HEK293T (cell line): ENCODE data around the gene DUSP8.
A peak's percentile ranks its signal among the peaks of the same experiment; 100 is the strongest.

Source experiments
- CTCF ChIA-PET: fragments of 350-600 bp; formaldehyde crosslinking; extraction: SDS; loops from one replicate; lab custom pipeline; 2021; ENCODE audit warnings: antibody characterized with exemption, inconsistent platforms; lab: Yijun Ruan, JAX
- POLR2A ChIA-PET: fragments of 350-600 bp; formaldehyde crosslinking; extraction: SDS; loops from one replicate; lab custom pipeline; 2020; ENCODE audit warnings: antibody characterized with exemption, inconsistent platforms; lab: Yijun Ruan, JAX
- DNase-seq: peaks from one replicate; pipeline ENCODE4 v3.0.0; 2012; ENCODE audit warnings: mixed read lengths; ENCODE audit errors: extremely low spot score
- ARNT ChIP-seq: fragments of 450-650 bp; IDR thresholded peaks from 2 replicates; pipeline ENCODE4 v1.6.1; 2017; ENCODE audit warnings: mild to moderate bottlenecking
- BHLHE40 ChIP-seq: fragments of 450-650 bp; IDR thresholded peaks from 2 replicates; pipeline ENCODE4 v1.6.1; 2016; ENCODE audit warnings: mild to moderate bottlenecking, moderate library complexity, borderline replicate concordance
- CTBP1 ChIP-seq: fragments of 450-650 bp; IDR thresholded peaks from 2 replicates; pipeline ENCODE4 v1.6.1; 2016; ENCODE audit warnings: borderline replicate concordance
- ELF4 ChIP-seq: fragments of 450-650 bp; IDR thresholded peaks from 2 replicates; pipeline ENCODE4 v1.6.1; 2017; ENCODE audit warnings: antibody characterized with exemption
- FOXA1 ChIP-seq: fragments of 450-650 bp; IDR thresholded peaks from 2 replicates; pipeline ENCODE4 v1.6.1; 2016; ENCODE audit warnings: mild to moderate bottlenecking
- FOXK2 ChIP-seq: fragments of 450-650 bp; IDR thresholded peaks from 2 replicates; pipeline ENCODE4 v1.6.1; 2016; ENCODE audit warnings: mild to moderate bottlenecking
- FOXM1 ChIP-seq: fragments of 450-650 bp; IDR thresholded peaks from 2 replicates; pipeline ENCODE4 v1.6.1; 2017; ENCODE audit warnings: mild to moderate bottlenecking, borderline replicate concordance
- HDGF ChIP-seq: fragments of 450-650 bp; IDR thresholded peaks from 2 replicates; pipeline ENCODE4 v1.6.1; 2017; ENCODE audit warnings: antibody characterized with exemption, borderline replicate concordance
- L3MBTL2 ChIP-seq: fragments of 450-650 bp; conservative IDR thresholded peaks from 2 replicates; pipeline ENCODE4 v1.6.1; 2016; ENCODE audit warnings: mild to moderate bottlenecking
- LEF1 ChIP-seq: fragments of 450-650 bp; IDR thresholded peaks from 2 replicates; pipeline ENCODE4 v1.6.1; 2017; ENCODE audit warnings: mild to moderate bottlenecking, borderline replicate concordance
- NFRKB ChIP-seq: fragments of 450-650 bp; IDR thresholded peaks from 2 replicates; pipeline ENCODE4 v1.6.1; 2016; ENCODE audit warnings: mild to moderate bottlenecking, moderate library complexity
- SP1 ChIP-seq: fragments of 450-650 bp; IDR thresholded peaks from 2 replicates; pipeline ENCODE4 v1.6.1; 2017
- SUZ12 ChIP-seq: fragments of 450-650 bp; IDR thresholded peaks from 2 replicates; pipeline ENCODE4 v1.6.1; 2016; ENCODE audit warnings: mild to moderate bottlenecking
- TARDBP ChIP-seq: fragments of 450-650 bp; IDR thresholded peaks from 2 replicates; pipeline ENCODE4 v1.6.1; 2016
- ZNF384 ChIP-seq: fragments of 450-650 bp; IDR thresholded peaks from 2 replicates; pipeline ENCODE4 v1.6.1; 2016
- TF ChIP-seq, protein P1 (sequence below): fragments of 450-650 bp; IDR thresholded peaks from 2 replicates; pipeline ENCODE4 v1.6.1; 2016

Gene DUSP8

DNA sequence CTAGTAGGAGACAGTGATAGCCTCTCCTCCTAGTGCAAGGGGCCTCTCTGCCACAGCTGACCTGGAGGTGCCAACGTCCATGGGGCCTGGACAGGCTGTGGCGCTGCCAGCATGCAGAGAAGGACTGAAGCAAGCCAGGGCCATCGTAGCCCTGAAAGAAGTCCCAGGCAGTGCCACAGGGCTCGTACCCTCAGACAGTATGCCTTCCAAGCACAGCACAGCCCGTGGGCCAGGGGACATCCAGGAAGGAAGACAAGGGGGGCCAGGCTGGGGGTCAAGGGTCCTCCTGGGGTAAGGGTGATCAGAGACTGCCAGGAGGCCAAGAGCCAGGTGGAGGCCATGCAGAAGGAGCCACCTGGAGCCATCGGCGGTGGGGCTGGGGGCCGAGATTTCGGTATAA lies 65.1 kb downstream of the DUSP8 start:
- no peak for TF ChIP-seq LEF1
- POLR2A ChIA-PET: interaction anchor here (1.5 kb wide), 1 partner anchor 7 kb away, joined by 3 read pairs; no protein-coding TSS in a partner anchor
- DNase-seq: no peak
- CTCF ChIA-PET: no interaction called here

DNA sequence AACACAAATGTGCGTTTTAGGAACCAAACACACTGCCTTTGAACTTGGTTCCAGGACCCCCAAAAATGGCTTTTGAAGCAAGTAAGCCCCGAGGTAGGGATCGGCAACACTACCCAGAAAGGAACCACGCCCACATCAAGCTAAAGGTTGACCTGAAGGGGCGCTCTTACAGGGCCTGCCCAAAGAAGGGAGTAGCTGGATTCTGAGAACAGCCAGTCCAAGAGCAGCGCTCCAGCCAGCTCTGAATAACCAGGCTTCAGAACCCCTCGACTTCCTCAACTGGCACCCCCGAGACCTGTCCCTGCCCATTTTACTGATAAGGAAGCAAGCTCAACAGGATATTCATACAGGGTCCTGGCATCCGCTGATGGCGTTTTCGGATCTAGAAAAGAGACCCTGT lies 66.6 kb downstream of the DUSP8 start:
- POLR2A ChIA-PET: no interaction called here
- TF ChIP-seq LEF1 (no peak), FOXK2 (no peak), ELF4 (no peak), ZNF384 (no peak), BHLHE40 (no peak), SUZ12 (no peak), L3MBTL2 (no peak), NFRKB (no peak), TARDBP (no peak), FOXM1 (no peak), FOXA1 (no peak), HDGF (no peak), SP1 (no peak), CTBP1 (no peak)
- TF ChIP-seq, protein P1, sequence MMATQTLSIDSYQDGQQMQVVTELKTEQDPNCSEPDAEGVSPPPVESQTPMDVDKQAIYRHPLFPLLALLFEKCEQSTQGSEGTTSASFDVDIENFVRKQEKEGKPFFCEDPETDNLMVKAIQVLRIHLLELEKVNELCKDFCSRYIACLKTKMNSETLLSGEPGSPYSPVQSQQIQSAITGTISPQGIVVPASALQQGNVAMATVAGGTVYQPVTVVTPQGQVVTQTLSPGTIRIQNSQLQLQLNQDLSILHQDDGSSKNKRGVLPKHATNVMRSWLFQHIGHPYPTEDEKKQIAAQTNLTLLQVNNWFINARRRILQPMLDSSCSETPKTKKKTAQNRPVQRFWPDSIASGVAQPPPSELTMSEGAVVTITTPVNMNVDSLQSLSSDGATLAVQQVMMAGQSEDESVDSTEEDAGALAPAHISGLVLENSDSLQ: no peak
- peak; percentile 45 for DNase-seq
- CTCF ChIA-PET: interaction anchor here (0.7 to 1.0 kb wide), 2 partner anchors 8 to 747 kb away, joined by 3 to 4 read pairs; no protein-coding TSS in a partner anchor

DNA sequence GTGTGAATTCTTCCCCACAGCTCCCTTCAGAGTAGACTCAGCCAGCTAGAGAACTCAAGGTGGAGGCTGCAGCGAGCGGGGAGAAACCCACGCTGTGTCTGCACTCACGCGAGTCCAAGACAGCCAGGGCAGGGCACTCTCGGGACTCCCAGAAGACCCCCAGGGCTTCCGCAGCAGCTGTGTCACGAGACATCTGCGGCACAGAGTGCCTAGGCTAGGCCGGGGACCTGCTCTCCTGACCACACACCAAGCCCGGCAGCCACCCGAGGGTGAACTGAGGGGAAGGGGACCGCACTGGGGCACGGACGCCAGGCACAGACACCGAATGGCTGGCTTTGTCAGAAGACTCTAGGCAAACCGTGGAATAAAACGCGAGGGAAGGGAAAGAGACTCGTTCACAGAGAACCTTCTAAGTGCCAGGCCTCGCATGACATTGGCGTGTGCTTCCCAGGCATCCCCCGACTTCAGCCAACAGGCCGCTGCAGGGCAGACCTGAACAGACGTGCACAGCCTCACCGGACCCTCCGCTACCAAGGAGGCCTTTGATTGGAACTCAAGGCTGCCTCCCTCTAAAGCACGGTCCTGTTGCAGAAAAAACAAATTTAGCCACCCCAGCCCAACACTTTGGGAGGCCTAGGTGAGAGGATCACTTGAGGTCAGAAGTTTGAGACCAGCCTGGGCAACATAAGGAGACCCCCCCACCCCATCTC lies 67.3 kb downstream of the DUSP8 start:
- POLR2A ChIA-PET: no interaction called here
- no peak for DNase-seq
- TF ChIP-seq CTBP1 (no peak), NFRKB (no peak), ARNT (no peak), HDGF (no peak), L3MBTL2 (no peak), TARDBP (no peak), BHLHE40 (no peak), ZNF384 (no peak), FOXM1 (no peak), LEF1 (no peak), ELF4 (no peak), FOXK2 (no peak)
- TF ChIP-seq, protein P1: no peak
- CTCF ChIA-PET: interaction anchor here (0.7 to 1.0 kb wide), 2 partner anchors 9 to 746 kb away, joined by 3 to 4 read pairs; no protein-coding TSS in a partner anchor

DNA sequence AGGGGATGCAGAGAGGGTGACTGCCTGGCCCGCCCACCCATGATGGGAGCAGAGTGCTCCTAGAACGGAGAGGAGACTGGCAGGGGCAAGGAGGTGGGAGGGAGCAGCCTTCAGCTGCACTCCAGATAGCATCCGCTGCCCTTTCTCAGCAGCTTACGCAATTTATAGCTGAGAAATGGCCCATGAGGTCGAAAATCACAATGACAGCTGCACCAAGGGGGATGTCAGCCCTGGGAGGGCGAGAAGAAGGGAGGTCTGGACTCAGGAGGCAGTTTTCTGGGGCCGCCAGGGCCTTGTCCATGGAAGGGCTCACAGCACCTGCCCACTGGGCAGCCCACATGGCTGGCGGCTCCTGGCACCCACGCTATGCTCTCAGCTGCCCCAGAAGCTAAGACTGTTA lies 67.9 kb downstream of the DUSP8 start:
- TF ChIP-seq FOXA1 (no peak), CTBP1 (no peak), L3MBTL2 (no peak), ZNF384 (no peak), SP1 (no peak), ELF4 (no peak), FOXM1 (no peak)
- CTCF ChIA-PET: no interaction called here
- DNase-seq: no peak
- POLR2A ChIA-PET: no interaction called here
